ENCODE measurements around the gene UTP14C. TPM values are rescaled to one million over a fixed set of nuclear protein-coding genes. Genes with fewer than 3 reads are reported as not detected.

The UTP14C gene
- total and polyA plus RNA-seq, 2 donors (not counting 1 experiment from before 2014, with no cell fraction given) = 1.9 to 14.9 TPM

DNA sequence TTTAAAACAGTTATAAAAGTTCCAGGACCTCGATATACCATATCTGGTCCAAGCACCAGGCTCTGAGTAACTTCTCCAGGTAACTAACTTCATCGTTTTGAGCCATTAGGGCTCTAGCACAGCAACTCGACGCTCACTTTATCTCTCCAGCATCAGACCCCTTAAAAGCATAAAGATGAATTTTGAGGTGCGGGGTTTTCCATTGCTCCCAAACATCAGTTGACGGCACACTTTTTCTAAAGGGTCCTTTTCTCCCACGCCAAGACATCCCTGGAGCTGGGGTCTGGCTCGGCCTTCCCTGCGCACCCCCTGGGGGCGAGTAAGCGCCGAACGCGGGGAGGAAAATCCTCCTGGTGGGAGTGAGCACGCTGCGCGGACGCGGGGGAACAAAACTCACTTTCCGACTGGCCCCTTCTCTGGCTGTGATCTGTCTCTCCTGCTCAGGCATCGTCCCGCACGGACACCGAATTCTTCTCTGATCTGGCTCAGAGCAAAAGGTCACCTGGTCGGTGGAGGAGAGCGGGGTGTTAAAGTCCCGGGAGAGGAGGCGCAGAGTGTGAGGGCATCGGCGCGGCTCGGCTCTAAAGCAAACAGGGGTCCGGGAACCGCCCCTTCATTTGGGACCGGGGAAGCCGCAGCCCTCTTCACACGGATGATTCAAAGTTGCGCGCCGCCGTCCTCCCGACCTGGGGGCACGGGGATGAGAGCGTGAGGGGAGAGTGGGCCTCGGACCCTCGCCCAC is 13.4 kb upstream of the UTP14C start, which contains the start of gene ATP7B:
Gene ATP7B (minus strand): TSS at position 561 of the 742 bp plus-strand sequence. CDS start 113 bp downstream, at position 448.
- POLR2A ChIA-PET = interaction anchor here (0.8 kb wide), 1 partner anchor 558 kb away, joined by 3 read pairs; the partner anchor contains the start of gene INTS6
- Histone ChIP-seq H4K20me1 (ENCODE audit: control insufficient read depth, insufficient read depth, low read length, poor library complexity, severe bottlenecking) (no peaks in the 10 kb centered on the region), H2AFZ (ENCODE audit: insufficient read depth, low read depth, low read length, poor library complexity, severe bottlenecking) (peak within 1 kb of the TSS; percentile 96)

More for the DNA sequence above, 13.4 kb upstream of the UTP14C start, which contains the start of gene ATP7B:
- Mint-ChIP-seq H3K9me3 (ENCODE audit: insufficient read depth) (no peaks in the 10 kb centered on the region), H3K4me3 (peak within 1 kb of the TSS; percentile 99), H3K4me1 (peaks cover 18% of the 10 kb centered on the region), H3K27ac (peak within 1 kb of the TSS; percentile 90), H3K27me3 (peaks cover 28% of the 10 kb centered on the region)
- Histone ChIP-seq H3K27ac (ENCODE audit: low read length in 2 of 2) (peak within 1 kb of the TSS; percentile 13 to 77), H3K4me1 (ENCODE audit: control insufficient read depth in 2 of 2, insufficient read depth in 2 of 2, low read length in 2 of 2) (peaks cover 12 to 20% of the 10 kb centered on the region in 2 donors), H3K4me3 (ENCODE audit: control extremely low read depth in 1 of 5, extremely low read depth in 1 of 5, insufficient read depth in 1 of 5, low read depth in 2 of 5, low read length in 4 of 5) (peak within 1 kb of the TSS; percentile 95 to 100 (median 96)), H3K9me3 (ENCODE audit: control extremely low read depth in 1 of 3, control insufficient read depth in 2 of 3, insufficient read depth in 1 of 3, low read length in 2 of 3) (no peaks in the 10 kb centered on the region), H3K9ac (ENCODE audit: low read length) (peak within 1 kb of the TSS; percentile 87), H3K4me2 (replicated peaks; ENCODE audit: low read depth, low read length, poor library complexity, severe bottlenecking) (peak within 1 kb of the TSS; percentile 87), H3K36me3 (replicated peaks in 1 of 2; ENCODE audit: control extremely low read depth in 1 of 2, control insufficient read depth in 1 of 2, extremely low read depth in 1 of 2, insufficient read depth in 2 of 2, low read length in 1 of 2) (no peaks in the 10 kb centered on the region), H3K27me3 (replicated peaks in 1 of 4; ENCODE audit: control extremely low read depth in 1 of 4, control insufficient read depth in 3 of 4, insufficient read depth in 4 of 4, low read length in 3 of 4) (peaks cover 0 to 22% (median 13%) of the 10 kb centered on the region in 4 experiments), H3K79me2 (ENCODE audit: control insufficient read depth, insufficient read depth, low read length) (peaks cover 39% of the 10 kb centered on the region)
- intact Hi-C loops (cut with micrococcal nuclease) = no loop called here
- TF ChIP-seq EZH2 (IDR thresholded peaks at IDR 0.05; ENCODE audit: borderline replicate concordance, insufficient read depth, low read depth, low read length, poor library complexity, severe bottlenecking) (peak; percentile 85), CTCF (IDR thresholded peaks at IDR 0.05) (peak; percentile 6)
- 6% methylated on average over 46 of the region's 46 CpGs for WGBS (ENCODE audit: insufficient coverage)
- ATAC-seq (ENCODE audit: low read depth) (no peak), DNase-seq (peak; percentile 58)
- CTCF ChIA-PET = no interaction called here
